Uterus (tissue), 2 donors: ENCODE data around the gene PRXL2A.

ENCODE experiments used
- CTCF ChIP-seq, 4 experiments: fragments of 200-600 bp in 2 of 4; fragments of 450-650 bp in 2 of 4; sonication (generic) in 2 of 4; IDR thresholded peaks; one replicate each; pipeline ENCODE4 v1.5.1; 2016 to 2019; ENCODE audit warnings: antibody characterized with exemption in 4 of 4, mild to moderate bottlenecking in 2 of 4, moderate library complexity in 1 of 4
- POLR2A ChIP-seq, 2 donors: fragments of 450-650 bp; IDR thresholded peaks; one replicate each; pipeline ENCODE4 v1.6.1; 2016; ENCODE audit warnings: antibody characterized with exemption in 2 of 2, mild to moderate bottlenecking in 1 of 2, moderate library complexity in 1 of 2

- TF ChIP-seq CTCF (IDR thresholded peaks at IDR 0.05) = no peak
- no peak for TF ChIP-seq POLR2A (IDR thresholded peaks at IDR 0.05)
These were observed 42.8 kb upstream of the PRXL2A start for GRCh38 chr10:80365510-80365909.
